ENCODE data around the gene ZBTB21.
"Not testable (repeated sequence)": the region's sequence is repeated elsewhere in the genome, so short reads cannot be mapped to it uniquely, and the experiment has no call there.

ZBTB21 gene

DNA sequence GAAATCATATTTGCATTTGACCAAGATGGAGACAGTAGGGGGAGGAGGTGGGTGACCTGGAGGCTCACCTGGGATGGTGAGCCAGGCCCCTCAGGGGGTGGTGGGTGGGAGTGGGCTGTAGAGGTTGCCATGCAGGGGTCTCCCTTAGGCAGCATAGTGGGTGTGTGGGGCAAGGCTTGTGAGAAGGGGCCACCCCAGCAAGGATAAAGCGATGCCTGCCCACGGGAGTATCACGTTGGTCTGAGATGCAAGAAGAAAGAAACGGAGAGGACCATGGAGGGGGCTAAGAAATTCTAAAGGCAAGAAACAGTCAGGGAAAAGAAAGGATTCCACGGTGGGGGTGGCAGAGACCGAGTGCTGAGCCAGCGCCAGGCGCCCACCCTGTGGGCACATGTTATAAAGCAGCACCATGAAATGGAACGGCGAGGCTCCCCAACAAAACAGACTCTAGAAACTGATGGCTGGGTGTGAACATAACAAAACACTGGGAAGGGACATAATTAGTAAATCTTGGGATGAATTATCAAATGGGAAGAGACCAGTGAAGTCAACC, 44.6 kb downstream of the ZBTB21 start:
- DNase-seq, result no peak

DNA sequence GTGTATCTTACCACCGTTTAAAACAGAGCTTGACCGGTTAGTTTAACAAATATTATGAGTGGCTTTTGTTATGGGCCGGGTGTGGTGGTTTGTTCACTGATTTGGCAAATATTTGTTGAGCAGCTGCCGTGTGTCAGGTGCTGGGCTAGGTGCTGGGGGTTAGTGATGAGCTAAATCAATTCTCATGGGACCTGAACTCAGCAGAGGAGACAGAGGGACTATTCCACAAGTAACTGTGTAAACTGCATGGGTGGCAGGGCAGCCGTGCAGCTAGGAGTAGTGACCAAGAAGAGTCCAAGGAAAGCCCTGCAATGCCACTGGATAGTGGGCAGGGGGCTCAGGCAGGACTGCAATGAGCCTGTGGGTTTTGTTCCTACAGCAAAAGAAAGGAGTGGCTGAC, 45.1 kb downstream of the ZBTB21 start:
- peak; percentile 35 for DNase-seq

DNA sequence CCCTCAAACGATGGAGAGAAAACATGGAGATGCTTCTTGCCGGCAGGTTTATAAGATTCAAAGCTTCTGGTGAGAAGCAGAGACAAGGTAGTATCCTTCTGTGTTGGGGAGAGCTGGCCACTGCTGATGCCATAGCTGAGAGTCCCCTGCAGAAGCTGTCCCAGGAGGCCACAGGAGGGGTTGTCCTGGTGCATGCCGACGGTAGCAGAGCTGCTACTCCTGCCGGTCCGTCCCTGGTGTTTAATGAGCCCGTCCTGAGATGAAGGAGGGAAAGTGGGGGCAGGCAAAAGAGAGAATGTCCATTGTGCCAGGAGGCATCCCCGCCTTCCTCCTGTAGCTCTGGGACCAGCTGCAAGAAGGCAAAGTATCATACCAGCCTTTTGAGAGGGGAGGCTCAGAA, 46.0 kb downstream of the ZBTB21 start:
- DNase-seq, result peak; percentile 30

DNA sequence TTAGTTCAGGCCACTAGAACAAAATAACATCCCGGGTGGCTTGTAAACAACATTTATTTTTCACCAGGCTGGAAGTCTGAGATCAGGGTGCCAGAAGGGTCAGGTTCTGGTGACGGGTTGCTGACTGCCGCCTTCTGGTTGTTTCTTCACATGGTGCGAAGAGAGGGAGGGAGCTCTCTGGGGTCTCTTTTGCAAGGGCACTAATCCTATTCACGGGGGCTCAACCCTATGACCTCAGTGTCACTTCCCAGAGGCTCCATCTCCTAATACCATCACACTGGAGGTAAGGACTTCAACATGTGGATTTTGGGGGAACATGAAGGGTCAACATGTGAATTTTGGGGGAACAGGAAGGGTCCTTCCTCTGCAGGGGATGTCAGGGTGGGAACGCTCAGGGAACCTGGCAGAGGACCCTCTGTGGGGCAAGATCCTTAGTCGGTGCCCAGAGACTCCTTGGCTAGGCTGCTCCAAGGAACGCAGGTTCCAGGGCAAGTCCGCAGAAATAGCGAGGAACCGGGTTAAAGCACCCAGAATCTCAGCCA, 47.7 kb downstream of the ZBTB21 start:
- peak; percentile 20 for DNase-seq

DNA sequence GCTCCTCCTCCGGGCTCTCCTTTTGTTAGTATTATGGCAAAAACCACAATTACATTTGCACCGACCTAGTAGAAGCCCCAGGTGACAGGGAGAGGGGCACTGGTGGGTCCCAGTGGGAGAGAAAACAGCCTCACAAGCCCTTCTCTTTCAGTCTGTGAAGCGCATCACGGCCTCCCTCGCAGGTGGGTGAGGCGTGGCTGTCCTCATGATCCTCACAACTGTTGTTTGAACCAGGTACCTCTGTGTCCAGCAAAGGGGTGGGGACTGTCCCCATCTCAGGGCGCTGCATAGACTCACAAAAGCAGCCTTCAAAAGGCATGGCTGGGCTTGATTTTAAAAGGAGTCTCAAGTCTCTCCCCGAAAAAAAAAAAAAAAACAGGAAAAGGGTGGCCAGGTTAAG, 48.4 kb downstream of the ZBTB21 start:
- DNase-seq, result no peak

DNA sequence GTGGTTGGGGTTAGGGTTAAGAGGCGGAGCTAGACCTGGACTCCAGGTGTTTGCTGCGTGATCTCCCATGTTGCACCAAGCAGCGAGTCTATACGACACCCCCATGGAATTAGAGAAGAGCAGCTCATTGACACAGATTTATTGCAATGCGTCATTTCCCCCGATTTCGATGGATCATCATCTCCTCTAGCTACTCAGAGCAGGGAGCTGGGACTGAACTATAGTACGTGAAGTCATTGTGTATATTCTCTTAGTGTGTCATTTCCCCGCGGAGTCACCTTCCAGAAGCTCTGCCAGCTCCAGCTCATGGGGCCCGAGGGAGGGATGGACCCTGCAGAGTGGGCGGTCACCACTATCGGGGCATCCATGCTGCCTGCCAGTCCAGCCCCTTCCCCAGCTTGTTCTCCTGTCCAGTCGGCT, 48.9 kb downstream of the ZBTB21 start:
- DNase-seq, result peak; percentile 25

DNA sequence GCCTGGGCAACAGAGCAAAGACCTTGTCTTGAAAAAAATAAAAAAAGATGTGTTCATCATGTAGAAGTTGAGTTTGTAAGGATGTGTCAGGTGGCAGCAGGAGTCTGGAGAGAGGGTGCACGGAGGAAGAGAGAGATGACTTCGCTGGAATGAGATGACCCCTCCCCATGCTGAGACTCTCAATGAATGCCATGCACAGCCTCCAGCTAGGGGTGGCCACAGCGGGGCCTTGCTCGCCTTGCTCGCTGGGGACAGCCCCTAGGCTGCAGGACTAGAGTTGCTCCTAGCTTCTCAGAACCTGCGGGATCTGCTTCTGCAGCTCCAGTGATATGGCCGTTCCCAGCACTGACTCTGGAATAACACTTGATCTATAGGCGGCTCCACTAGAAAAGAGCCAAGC, 49.8 kb downstream of the ZBTB21 start:
- peak; percentile 25 for DNase-seq

DNA sequence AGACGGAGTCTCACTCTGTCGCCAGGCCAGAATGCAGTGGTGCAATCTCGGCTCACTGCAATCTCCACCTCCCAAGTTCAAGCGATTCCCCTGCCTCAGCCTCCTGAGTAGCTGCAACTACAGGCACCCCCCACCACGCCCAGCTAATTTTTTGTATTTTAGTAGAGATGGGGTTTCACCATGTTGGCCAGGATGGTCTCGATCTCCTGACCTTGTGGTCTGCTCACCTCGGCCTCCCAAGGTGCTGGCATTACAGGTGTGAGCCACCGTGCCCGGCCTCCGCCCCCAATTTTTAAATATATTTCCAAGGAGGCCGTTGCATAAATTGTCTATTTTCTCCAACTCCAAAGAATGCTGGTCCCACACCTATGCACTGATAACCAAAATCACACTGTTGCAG, 50.5 kb downstream of the ZBTB21 start:
- not testable (repeated sequence) for DNase-seq

DNA sequence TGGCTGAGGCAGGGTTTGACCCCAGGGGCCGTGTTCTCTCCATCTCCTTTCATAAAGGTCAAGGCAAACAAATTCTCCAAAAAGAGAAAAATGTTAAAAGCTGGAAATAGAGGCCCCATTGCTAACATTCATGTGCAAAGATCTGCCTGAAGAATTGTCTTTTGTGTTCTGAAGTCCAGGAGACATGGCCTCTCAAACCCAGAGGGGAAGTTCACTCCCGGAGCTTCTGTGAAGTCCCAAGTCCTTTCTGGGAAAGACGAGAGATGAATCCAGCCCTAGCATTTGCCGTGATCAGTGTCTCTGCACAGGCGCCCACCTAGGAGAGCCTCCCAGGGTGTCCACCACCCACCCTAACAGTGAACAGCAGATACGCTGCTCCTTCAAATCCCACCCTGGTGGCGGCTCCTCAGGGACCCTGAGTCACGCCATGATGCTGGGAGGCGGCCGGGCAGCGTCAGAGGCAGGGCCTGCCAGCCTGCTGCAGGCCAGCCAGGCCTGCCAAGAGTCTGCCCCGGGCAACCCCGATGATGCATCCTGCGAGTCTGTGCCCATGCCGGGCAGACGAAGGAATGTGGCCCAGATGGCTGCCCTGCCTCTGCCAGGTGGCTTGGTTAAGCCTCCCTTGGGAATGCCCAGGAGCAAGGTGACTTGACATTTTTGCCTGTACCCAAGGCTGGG, 51.1 kb downstream of the ZBTB21 start:
- DNase-seq, result peak; percentile 39

DNA sequence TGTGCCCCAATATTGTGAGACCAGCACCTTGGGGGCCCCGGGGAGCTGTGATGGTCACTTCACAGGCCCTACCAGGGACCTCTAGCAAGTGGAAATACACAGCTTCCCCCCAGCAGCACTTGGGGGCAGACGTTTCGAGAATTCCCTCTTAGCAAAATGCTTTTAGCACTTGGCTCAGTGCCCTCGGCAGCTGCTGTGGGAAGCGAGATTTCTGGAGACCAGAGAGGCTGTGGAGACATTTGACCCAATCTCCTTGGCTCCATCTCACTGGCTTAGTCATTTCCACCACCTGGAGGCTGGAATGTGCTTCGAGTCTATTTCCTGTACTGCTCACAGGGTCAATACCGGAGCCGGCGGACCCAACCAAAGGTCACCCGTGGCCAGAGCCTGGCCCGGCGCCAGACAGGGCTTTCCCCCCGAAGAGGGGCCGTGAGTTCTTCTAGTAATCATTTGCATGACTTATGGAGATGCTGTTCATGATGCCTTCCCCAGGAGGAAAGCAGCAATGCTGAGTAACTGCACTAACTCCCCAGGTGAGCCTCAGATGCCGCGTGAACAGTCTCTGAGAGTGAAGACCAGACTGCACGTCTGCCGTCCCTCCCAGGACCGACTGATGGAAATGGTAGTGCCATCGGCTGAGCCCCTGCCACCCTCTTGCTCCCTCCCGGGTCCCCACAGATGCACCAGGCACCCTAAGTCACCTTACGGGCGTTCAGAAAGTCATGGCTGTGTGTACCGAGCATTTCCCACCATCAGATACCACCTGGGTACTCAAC, 52.0 kb downstream of the ZBTB21 start:
- DNase-seq, result no peak

DNA sequence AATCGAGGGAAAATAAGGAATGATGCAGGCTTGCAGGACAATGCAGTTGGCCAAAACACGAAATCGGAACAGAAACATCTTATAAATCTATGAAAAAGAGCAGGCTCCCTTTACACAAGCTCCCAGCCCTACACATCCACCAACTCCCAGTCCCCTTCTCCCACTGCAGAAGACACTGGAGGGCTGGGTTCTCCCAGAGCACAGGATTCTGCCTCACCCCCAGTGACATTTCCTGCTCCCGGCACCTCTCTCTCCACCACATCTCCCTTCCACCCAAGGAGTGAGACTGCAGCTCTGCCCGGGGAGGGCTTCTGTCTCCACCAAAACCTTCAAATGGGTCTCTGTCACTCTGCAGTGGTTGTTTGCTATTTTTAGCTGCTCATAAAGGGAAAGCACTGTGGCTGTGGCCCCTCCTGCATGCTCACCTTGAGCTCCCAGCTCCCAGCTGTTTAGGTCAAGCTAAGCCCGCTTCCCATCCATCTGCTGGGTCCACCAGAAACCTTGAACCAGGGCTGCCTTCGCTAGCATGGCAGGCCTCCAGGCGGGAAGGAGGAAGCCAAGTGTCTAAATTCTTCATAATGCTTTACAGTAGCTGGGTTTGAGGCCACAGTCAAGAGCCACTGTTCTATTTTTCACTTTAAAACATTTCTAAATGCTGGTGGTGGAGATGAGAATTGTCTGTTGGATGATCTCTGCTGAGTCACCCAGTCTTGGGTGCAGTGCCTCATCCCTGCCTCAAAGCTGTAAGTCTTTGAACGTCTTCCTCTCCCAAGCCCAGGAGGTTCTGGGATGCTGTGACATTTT, 53.0 kb downstream of the ZBTB21 start:
- no peak for DNase-seq

DNA sequence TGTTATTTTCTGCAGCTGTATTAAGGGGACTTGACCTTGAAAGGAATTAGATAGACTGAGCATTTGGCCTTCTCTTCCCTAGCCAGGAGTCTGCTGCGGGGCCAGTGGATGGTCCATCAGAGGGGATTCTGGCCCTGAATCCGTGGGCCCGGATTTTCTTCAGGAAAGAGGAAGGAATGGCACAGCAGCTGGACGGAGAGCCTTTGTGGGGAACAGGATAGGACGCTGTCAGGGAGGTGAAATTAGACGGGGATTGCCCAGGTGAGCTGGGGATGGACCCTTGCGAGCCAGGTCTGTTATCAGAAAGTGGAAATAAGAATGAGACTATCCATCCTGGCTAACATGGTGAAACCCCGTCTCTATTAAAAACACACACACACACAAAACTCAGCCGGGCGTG, 54.6 kb downstream of the ZBTB21 start:
- DNase-seq, result no peak

DNA sequence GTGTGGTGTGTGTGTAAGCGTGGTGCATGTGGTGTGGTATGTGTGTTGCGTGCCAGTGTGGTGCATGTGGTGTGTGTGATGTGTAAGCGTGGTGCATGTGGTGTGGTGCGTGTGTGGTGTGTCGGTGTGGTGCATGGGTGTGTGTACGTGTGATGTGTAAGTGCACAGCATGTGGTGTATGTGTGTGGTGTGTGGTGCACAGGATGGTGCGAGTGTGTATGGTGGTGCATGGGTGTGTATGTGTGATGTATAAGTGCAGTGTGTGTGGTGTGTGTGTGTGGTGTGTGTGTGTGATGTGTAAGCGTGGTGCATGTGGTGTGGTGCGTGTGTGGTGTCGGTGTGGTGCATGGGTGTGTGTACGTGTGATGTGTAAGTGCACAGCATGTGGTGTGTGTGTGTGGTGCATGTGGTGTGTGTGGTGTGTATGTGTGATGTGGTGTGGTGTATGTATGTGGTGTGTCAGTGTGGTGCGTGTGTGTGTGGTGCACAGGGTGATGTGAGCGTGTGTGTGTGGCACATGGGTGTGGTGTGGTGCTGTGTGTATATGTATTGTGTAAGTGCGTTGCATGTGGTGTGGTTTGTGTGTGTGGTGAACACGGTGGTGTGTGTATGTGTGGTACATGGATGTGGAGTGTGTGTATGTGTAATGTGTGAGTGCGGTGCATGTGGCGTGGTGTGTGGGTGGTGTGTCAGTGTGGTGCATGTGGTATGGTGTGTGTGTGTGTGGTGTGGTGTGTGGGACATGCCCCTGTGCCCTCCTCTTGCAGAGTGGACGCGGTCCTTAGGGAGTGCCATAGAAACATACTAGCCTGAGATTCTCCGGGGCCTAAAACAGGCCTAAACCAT, 55.3 kb downstream of the ZBTB21 start:
- no peak for DNase-seq

DNA sequence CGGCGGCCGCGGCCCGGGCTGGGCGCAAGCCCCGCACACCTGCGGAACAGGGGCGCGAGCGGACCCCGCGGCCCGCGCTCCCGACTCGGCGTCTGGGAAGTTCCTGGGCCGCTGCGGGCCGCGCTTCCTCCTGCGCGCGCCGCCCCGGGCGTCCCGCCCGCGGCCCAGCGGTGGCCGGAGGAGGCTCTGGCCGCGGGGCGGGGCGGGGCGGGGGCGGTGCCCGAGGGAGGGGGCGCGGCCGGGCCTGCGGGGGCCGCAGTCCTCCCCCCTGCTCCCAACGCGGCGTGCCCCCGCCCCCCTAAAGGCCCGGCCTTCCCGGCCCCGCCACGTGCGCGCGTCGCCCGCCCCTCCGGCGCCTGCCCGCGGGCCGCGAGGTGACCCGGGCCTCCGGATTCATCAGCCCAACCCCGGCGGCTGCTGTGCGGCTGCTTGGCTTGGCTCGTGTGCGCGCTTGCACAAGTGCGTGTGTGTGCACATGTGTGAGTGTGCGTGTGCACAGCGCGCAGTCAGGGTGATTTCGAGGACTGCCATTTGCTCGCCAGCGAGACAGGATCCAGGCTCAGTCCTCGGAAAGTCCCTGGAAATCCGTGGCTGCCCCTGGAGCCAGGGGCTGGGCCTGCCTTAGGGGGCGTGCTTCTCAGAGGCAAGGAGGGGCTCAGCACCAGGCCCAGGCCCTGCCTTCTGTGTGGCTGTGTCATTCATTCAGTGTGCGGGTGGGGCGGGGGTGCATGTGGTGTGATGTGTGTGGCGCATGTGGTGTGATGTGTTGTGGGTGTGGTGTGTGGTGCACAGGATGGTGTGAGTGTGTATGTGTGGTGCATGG, 56.1 kb downstream of the ZBTB21 start, which contains the start of gene C2CD2:
TSS of gene C2CD2 (minus strand) at position 188 of the 823 bp plus-strand sequence. CDS start 370 bp downstream, outside the sequence.
- DNase-seq, result peak; percentile 63

DNA sequence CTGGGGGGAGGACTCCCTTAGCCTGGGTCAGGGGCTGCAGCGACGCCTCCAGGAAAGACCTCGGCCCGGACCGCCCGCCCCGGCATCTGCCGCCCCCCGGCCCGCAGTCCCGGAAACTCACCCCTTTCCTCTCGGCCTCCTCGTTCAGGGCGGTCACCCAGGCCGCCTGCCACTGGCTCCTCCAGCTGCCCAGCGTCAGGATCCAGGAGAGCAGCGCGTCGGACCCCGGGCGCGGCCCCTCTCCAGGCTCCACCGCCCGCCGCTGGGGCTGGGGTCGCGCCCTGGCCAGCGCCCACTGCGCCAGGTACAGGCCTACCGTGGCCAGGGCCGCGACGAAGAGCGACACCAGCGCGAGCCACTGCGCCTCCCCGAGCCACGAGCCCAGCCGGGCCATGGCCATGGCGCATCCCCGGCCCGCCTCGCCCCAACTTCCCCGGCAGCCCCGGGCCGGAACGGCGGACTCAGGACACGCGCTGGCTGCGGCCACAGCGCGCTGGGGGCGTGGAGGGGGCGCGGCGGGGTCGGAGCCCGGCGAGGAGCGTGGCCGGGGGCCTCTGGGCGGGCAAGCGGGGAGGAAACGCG, 56.8 kb downstream of the ZBTB21 start:
- no peak for DNase-seq

DNA sequence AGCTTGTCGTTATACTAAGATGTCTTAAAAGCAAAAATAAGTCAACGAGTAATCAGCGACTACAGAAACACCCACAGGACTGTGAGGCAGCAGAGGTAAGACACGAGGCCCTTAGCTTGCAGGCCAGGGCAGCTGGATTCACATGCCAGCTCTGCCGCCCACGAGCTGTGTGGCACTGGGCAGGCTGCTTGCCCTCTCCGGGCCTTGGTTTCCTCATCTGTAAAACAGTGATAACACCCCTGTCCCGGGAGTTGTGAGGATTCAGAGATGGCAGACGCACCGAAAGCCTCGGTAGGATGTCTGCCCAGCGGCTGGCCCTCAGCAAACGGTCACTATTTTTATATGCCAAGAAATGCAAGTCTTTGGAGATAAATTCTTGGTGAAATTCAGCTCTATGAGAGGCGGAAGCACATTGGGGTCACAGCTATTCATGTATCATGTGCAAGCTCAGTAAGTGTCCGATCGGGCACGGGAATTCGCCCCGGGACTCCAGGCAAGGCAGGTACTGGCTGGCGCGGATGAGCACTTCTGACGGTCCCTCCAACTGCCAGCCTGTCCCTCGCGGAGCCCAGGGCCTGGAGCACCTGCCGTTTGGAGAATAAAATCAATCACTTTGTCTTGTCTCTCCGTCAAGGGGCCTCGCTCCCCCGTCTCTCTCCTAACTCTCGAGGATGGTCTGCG, 57.5 kb downstream of the ZBTB21 start:
- DNase-seq, result no peak

DNA sequence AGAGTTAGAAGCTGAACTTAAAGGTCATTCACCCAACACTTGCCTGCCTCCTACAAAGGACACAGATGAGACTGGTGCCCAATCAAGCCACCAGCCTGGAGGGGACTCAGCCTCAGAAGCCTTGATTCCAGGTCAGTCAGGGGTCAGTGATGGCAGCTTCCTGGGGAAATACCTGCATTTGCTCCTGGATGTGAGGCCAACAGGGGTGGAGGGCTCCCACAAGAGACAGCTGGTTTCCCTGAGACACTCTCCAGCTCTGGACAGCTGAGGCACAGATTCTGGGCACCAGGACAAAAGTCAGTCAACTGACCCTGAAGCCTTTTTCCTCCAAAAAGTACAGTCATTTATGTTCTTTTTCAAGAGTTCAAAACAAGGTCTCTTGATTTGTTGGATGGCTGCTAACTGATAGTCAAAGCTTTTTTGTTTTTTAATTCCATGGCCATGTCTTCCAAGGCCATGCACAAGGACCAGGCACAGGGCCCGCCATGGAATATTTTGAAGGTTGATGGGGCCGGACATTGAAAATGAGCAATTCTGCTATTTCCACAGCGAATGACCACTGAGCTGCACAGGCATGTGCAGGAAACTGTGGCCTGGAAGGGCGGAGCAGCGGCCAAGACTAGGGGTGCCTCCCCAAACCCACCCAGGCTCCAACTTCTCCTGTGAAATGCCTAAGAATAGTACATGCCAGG, 58.1 kb downstream of the ZBTB21 start:
- DNase-seq, result no peak

DNA sequence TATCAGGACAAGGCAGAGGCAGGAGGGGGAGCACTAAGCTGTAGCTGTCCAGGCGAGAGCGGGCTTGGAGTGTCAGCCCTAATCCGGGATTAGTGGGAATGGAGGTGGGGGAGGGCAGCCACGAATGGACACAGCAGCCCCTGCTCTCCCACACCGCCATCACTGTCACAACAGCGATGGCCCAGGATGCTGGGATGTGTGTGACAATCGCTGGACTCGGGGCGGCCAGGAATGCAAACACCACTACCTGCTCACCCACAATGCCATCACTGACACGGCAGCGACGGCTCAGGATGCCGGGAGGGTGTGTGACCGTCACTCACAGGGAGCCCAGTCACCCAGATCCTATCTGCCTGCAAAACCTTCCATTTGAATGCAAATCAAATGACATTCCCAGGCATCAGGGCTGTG, 59.2 kb downstream of the ZBTB21 start:
- no peak for DNase-seq

DNA sequence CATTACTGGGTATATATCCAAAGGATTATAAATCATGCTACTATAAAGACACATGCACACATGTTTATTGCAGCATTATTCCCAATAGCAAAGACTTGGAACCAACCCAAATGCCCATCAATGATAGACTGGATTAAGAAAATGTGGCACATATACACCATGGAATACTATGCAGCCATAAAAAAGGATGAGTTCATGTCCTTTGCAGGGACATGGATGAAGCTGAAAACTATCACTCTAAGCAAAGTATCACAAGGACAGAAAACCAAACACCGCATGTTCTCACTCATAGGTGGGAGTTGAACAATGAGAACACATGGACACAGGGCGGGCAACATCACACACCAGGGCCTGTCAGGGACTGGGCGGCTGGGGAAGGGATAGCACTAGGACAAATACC, 60.5 kb downstream of the ZBTB21 start:
- DNase-seq, result not testable (repeated sequence)
